OCI-LY3 (cell line): ENCODE data around the gene AQP6.

ENCODE experiments used
- EZH2phosphoT487 ChIP-seq: fragments of 200-600 bp; shearing (Covaris generic); IDR thresholded peaks from 2 replicates; pipeline ENCODE4 v1.6.1; 2018; ENCODE audit warnings: antibody characterized with exemption, mixed run types, low read depth
- TF ChIP-seq, protein P1 (sequence below): fragments of 200-600, 300-600 bp; sonication (generic); IDR thresholded peaks from 2 replicates; pipeline ENCODE4 v1.5.1; 2014; ENCODE audit warnings: antibody characterized with exemption, low read length, low read depth

DNA sequence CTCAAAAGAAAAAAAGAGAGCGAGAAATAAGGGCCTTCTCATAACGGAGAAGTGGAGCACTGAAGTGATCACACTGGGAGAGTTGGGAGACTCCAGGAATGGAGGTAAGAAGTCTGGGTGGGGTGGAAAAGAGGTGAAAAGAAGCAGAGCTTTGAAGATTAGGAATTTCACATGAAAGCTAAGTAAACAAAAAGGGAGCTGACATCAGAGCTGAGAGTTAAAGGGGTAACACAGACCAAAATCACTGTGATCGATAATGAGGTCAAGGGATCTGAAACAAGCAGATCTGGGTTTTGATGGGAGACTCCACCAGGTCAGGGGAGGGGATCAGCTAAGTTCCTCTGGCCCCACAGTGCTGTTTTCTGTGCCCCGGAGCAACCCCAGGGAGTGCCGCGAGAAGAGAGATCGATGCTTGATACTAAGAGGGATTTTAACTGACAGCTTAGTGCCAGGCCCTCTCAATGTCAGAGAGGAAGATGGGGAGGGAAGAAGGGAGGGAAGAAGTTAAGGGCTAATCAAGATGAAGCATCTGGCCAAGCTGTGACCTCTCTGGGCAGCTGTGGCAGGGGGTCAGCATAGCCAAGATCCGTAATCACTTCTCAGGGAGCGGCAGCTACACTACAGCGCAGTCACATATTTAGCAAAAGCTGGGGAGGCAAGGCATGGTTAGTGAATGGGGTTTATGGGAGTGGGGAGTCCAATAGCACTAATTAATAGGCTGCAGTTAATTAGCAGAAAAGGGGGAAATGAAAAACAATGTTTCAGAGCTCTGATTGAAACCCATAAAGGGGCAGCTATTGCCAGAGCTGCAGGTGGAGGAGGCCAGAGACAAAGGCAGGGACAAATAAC is 8.0 kb downstream of the AQP6 start:
- TF ChIP-seq, protein P1, sequence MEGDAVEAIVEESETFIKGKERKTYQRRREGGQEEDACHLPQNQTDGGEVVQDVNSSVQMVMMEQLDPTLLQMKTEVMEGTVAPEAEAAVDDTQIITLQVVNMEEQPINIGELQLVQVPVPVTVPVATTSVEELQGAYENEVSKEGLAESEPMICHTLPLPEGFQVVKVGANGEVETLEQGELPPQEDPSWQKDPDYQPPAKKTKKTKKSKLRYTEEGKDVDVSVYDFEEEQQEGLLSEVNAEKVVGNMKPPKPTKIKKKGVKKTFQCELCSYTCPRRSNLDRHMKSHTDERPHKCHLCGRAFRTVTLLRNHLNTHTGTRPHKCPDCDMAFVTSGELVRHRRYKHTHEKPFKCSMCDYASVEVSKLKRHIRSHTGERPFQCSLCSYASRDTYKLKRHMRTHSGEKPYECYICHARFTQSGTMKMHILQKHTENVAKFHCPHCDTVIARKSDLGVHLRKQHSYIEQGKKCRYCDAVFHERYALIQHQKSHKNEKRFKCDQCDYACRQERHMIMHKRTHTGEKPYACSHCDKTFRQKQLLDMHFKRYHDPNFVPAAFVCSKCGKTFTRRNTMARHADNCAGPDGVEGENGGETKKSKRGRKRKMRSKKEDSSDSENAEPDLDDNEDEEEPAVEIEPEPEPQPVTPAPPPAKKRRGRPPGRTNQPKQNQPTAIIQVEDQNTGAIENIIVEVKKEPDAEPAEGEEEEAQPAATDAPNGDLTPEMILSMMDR, result no peak
- no peak for TF ChIP-seq EZH2phosphoT487
